HT1080 (cell line): ENCODE data around the gene ZKSCAN1. TPM values are rescaled to one million over a fixed set of nuclear protein-coding genes. Genes with fewer than 3 reads are reported as not detected.
"Not testable (repeated sequence)": the region's sequence is repeated elsewhere in the genome, so short reads cannot be mapped to it uniquely, and the experiment has no call there.

Source experiments
- DNase-seq: peaks from one replicate; pipeline ENCODE4 v3.0.0-alpha.2; 2015; ENCODE audit warnings: low read depth
- polyA plus RNA-seq, 2 experiments: library from polyadenylated mRNA; depleted of rRNA; stranded (reverse); fragments of >200 nt; gene quantifications; 2 replicates each; pipeline ENCODE4 v1.2.3, GENCODE V29; 2015
- total RNA-seq: library from RNA; depleted of rRNA; stranded (reverse); fragments of >200 nt; shearing (Covaris generic); gene quantifications from 2 replicates; pipeline ENCODE4 v1.2.3, GENCODE V29; 2014; rRNA removed

The ZKSCAN1 gene
- total RNA-seq, result 13.4 and 15.5 TPM in 2 replicates
- 16.7 and 23.0 TPM in 2 replicates for polyA plus RNA-seq (2015; cell fraction: cytosol; rRNA removed)
- 43.0 and 54.8 TPM in 2 replicates for polyA plus RNA-seq (2015; cell fraction: nucleus; rRNA removed)

- peak; percentile 82 for DNase-seq
Observed at GRCh38 chr7:100015232-100016214, at the start of gene ZKSCAN1. Gene ZKSCAN1 (plus strand): TSS chr7:100015596. CDS start chr7:100023507, 7,911 bp downstream.

- DNase-seq, result no peak
Observed at GRCh38 chr7:99969298-99969697, 46.1 kb upstream of the ZKSCAN1 start.

- not testable (repeated sequence) for DNase-seq
Observed at GRCh38 chr7:99969813-99970212, 45.6 kb upstream of the ZKSCAN1 start.

- no peak for DNase-seq
Observed at GRCh38 chr7:99971242-99971641, 44.2 kb upstream of the ZKSCAN1 start.

- not testable (repeated sequence) for DNase-seq
Observed at GRCh38 chr7:99973817-99974216, 41.6 kb upstream of the ZKSCAN1 start.

GRCh38 chr7:99974681-99975080 is 40.7 kb upstream of the ZKSCAN1 start:
- no peak for DNase-seq

- DNase-seq, result peak; percentile 32
Observed at GRCh38 chr7:99975782-99976521, 39.4 kb upstream of the ZKSCAN1 start, which contains the start of gene AZGP1. Gene AZGP1 (minus strand): TSS chr7:99976031. CDS start chr7:99976020, 11 bp downstream.

- DNase-seq, result no peak
Observed at GRCh38 chr7:99976626-99977025, 38.8 kb upstream of the ZKSCAN1 start.

- DNase-seq, result not testable (repeated sequence)
Observed at GRCh38 chr7:99979814-99980225, 35.6 kb upstream of the ZKSCAN1 start.

GRCh38 chr7:99980448-99980872 is 34.9 kb upstream of the ZKSCAN1 start:
- not testable (repeated sequence) for DNase-seq

GRCh38 chr7:99981066-99981465 is 34.3 kb upstream of the ZKSCAN1 start:
- DNase-seq, result not testable (repeated sequence)

- no peak for DNase-seq
Observed at GRCh38 chr7:99984593-99984992, 30.8 kb upstream of the ZKSCAN1 start.

- DNase-seq, result not testable (repeated sequence)
Observed at GRCh38 chr7:99987306-99987705, 28.1 kb upstream of the ZKSCAN1 start.

- no peak for DNase-seq
Observed at GRCh38 chr7:99987846-99988245, 27.6 kb upstream of the ZKSCAN1 start.

- no peak for DNase-seq
Observed at GRCh38 chr7:99990460-99990852, 24.9 kb upstream of the ZKSCAN1 start.

- not testable (repeated sequence) for DNase-seq
Observed at GRCh38 chr7:99991543-99991942, 23.9 kb upstream of the ZKSCAN1 start.

- DNase-seq, result no peak
Observed at GRCh38 chr7:99992330-99993038, 22.9 kb upstream of the ZKSCAN1 start.

- no peak for DNase-seq
Observed at GRCh38 chr7:99994819-99995218, 20.6 kb upstream of the ZKSCAN1 start.

GRCh38 chr7:99996755-99997544 is 18.4 kb upstream of the ZKSCAN1 start:
- no peak for DNase-seq

- no peak for DNase-seq
Observed at GRCh38 chr7:99997545-99998137, 17.8 kb upstream of the ZKSCAN1 start.
